NB4 (cell line): ENCODE data around the gene COQ4.

Source experiments
- DNase-seq: peaks from one replicate; pipeline ENCODE4 v3.0.0; 2010; ENCODE audit warnings: low read depth
- H3K4me3 ChIP-seq: one replicate; pipeline ENCODE4 v1.5.1; 2011; ENCODE audit warnings: mild to moderate bottlenecking, low read depth, low read length, moderate library complexity
- CTCF ChIP-seq: IDR thresholded peaks from one replicate; pipeline ENCODE4 v1.5.1; 2012; ENCODE audit warnings: low read depth, low read length
- MAX ChIP-seq: IDR thresholded peaks from 2 replicates; pipeline ENCODE4 v1.6.1; 2011; ENCODE audit warnings: low read depth, low read length
- MYC ChIP-seq: IDR thresholded peaks from 2 replicates; pipeline ENCODE4 v1.6.1; 2011; ENCODE audit warnings: low read depth, low read length
- POLR2A ChIP-seq: IDR thresholded peaks from 2 replicates; pipeline ENCODE4 v1.6.1; 2011; ENCODE audit warnings: mild to moderate bottlenecking; ENCODE audit not compliant: insufficient read length; ENCODE audit errors: extremely low read depth

COQ4 gene

GRCh38 chr9:128374221-128374675 lies 51.6 kb downstream of the COQ4 start:
- no peak for DNase-seq
- TF ChIP-seq MAX (no peak), CTCF (no peak), POLR2A (no peak), MYC (no peak)
- H3K4me3 ChIP-seq = no peak overlapping the region

GRCh38 chr9:128375865-128376264 lies 53.2 kb downstream of the COQ4 start:
- H3K4me3 ChIP-seq = no peak overlapping the region
- DNase-seq = no peak
- no peak for TF ChIP-seq MAX
- TF ChIP-seq POLR2A = no peak
- TF ChIP-seq CTCF = no peak
- TF ChIP-seq MYC = no peak

- no peak overlapping the region for H3K4me3 ChIP-seq
- DNase-seq = no peak
- TF ChIP-seq POLR2A (no peak), CTCF (no peak), MAX (no peak), MYC (no peak)
Measured at GRCh38 chr9:128382261-128382660, 59.6 kb downstream of the COQ4 start.

- H3K4me3 ChIP-seq = no peak overlapping the region
- DNase-seq = no peak
- TF ChIP-seq POLR2A (no peak), CTCF (no peak), MAX (no peak), MYC (no peak)
Measured at GRCh38 chr9:128383007-128383753, 60.5 kb downstream of the COQ4 start.
